NCI-H2196 treated with DMSO at 0.1 percent for 48 hours (cell line): ENCODE measurements around the gene BPIFB6.

Experiments used
- DNase-seq: peaks from one replicate; lab custom pipeline; 2025; ENCODE audit not compliant: unreplicated experiment; lab: John Stamatoyannopoulos, UW

The BPIFB6 gene

GRCh38 chr20:33000802-33001466, 30.5 kb upstream of the BPIFB6 start:
- DNase-seq, result no peak

GRCh38 chr20:33002087-33002808, 29.2 kb upstream of the BPIFB6 start:
- DNase-seq, result no peak

- no peak for DNase-seq
Observed at GRCh38 chr20:33004141-33004751, 27.2 kb upstream of the BPIFB6 start, which contains the start of gene SUN5. SUN5 (minus strand) TSS chr20:33004433; CDS start chr20:33004340, 93 bp downstream.

- DNase-seq, result no peak
Observed at GRCh38 chr20:33005132-33005566, 26.3 kb upstream of the BPIFB6 start.

DNA sequence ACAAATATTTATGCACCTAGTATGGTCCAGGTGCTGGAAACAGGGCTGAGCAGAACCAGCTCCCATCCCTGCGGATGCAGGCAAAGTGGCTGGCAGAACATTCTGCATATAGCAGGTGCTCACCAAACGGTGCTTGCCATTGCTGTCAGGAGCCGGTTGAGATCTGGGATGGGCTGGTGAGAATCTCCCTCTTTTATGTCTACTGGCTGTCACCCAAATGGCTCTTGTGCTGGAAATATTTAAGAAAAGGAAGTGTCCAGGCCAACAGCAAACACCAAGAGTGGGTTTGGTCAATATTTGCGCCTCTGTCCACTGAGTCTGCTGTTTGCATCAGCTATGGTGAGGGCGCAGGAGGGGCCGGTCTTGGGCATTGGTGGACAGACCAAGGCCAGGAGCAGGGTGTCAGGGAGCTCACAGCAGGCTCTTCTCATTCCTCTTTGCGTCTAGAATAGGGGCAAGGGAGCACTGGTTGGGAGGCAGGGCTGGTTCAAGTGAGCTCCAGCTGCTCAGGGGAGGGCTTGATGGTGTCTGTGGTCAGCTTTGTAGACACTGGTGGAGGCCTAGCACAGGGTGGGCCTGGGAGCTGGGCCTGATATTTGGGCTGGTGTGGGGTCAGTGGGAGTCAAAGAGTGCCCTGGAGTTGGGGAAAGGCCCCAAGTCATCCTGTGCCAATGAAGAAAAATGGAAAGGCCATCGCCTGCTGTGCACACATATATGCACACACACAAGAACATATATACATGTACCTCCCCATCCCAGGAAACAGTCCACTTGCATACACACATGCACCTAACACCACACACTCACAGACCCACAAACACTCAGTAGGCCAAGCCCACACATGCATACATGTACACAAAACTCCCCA, 25.3 kb upstream of the BPIFB6 start:
- DNase-seq, result peak; percentile 42

DNA sequence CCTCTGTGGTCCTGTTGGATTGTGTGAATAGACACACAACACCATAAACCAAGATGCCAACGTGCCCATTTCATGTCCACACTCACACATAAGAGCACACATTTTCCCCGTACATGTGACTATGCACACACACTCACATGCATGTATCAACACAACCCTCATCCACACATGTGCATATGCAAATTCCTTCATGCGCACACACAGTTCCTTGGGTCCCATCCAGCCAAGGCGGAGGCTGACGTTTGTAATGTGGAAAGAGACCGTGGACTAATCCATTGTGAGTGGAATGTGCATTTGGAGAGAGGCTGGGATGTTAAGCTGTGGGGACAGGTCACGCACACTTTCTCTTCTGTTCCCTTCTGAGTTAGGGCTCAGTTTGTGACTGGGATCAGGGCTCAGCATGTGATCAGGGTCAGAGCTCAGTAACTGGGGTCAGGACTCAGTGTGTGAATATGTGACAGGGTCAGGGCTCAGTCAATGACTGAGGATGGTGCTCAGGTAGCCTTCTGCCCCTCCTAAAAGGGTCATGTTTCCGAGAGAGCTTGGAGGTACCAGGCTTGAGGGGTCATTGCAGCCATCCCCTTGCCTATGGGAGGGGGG, 24.6 kb upstream of the BPIFB6 start:
- no peak for DNase-seq

DNA sequence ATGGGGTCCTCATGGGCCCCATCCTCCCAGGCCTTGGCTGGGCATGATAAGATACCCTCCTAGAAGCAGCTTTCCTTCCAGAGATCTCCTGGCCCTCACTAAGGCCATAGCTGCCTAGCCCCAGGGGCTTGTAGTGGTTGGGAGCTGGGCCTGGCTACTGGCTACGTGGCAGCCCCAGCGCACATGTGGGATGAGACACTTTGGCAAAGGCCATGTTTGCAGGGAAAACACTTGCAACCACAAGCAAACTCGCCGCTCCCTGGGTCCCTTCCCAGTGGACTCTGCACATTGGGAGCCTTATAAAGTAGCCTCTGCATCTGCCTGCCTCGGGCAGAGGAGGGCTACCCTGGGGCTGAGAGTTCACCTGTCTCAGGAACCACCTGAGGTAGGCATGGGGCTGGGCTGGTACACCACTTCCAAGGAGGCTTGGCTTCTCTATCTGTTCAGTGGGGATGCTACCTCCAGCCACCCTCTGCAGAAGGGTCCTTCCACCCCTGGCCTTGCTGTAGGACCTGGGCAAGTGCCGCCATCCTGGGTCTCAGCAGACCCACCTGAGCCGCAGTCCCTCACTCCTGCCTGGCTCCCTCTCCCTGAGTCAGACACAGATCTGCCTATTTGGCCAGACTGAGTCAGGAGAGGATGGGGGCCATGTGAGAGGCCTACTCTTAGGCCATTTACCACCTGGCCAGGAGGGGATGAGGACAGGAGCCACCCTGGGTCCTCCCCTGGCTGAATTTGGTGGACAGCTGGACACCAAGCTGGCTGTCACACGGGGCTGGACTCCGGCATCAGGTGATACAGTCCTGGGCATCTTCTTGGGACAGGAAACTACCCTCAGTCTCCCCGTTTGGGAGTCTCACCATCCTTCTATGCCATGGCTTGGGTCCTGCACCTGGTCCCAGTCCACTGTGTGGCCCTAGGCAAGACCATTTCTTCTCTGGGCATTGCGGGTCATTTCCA, 23.8 kb upstream of the BPIFB6 start, which contains the start of gene BPIFB2:
BPIFB2 (plus strand) TSS at position 329 of the 960 bp plus-strand sequence. CDS start 871 bp downstream, outside the sequence.
- DNase-seq, result no peak

- DNase-seq, result no peak
Observed at GRCh38 chr20:33008336-33009213, 22.9 kb upstream of the BPIFB6 start.

- DNase-seq, result peak; percentile 77
Observed at GRCh38 chr20:33009214-33010132, 22.0 kb upstream of the BPIFB6 start.

DNA sequence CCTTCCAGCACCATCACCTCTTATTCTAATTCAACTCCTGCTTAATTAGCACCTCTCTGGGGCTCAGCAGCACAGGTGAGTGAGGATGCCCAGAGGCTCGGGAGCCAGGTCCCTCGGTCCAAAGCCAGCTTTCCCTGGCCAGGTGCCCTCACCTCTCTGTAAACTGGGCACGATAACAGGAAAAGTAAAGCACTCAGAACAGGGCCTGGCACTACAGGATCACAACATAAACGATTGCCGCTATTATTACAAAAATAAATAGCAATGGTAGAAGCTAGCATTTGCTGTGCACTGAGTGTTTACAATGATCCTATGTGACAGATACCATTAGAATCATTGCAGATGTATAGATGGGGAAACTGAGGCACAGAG, 21.3 kb upstream of the BPIFB6 start:
- DNase-seq, result no peak

- DNase-seq, result no peak
Observed at GRCh38 chr20:33010674-33011449, 20.6 kb upstream of the BPIFB6 start.

GRCh38 chr20:33012327-33013189, 18.9 kb upstream of the BPIFB6 start:
- DNase-seq, result no peak

DNA sequence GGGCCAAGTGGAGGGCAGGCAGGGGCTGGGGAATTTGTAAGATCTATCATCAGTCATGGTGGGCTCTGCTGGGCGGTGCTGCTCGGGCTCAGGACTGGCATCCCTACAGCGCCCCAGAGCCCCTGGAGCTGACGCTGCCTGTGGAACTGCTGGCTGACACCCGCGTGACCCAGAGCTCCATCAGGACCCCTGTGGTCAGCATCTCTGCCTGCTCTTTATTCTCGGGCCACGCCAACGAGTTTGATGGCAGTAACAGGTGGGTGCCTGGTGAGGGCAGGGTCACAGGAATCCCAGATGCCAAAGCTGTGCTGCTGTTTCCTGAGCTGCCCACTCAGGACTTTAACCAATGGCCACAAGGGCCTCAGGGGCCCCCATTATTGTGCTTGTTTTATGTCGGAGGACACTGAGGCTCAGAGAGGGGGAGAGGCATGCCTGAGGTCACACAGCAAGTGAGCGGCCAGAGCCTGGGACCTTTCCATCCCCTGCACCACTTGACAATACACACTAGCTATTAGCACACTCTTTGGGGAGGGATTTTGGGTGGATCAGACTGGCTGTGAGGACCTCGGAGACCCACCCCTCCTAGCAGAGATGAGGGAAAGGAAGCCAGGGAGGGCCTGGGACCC, 17.6 kb upstream of the BPIFB6 start:
- DNase-seq, result no peak

DNA sequence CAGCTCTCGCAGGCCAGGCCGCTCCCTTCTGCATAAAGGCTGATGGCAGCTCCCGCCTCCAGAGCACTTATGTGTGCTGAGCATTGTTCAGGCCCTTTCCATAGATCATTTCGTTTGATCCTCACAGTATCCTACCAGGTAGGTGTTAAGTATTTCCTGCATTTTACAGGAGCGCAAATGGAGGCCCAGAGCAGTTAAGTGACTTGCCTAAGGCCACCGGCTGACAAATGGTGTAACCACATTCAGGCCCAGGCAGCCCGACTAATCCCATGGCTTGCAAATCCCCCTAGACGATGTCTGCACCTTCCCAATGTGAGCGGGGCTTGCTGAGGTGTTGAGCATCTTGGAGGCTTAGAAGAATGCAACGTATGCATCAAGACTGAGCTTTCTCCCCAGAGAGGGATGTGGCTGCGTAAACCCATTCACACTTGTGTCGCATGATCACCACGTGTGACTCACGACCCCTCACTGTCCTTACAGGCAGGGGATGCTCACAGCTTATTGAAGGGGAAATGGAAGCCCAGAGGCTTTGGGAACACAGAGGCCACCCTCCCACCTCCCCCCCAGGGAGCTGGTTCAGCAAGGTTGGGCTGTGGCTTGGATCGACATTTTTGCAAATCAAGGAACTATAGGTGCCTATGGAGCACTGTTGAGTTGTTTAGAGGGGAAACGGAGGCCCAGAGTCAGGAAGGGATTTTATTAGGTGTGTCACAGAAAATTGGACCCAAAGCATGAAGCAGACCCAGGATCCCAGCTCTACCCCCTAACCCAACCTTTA, 16.9 kb upstream of the BPIFB6 start:
- DNase-seq, result no peak

- DNase-seq, result no peak
Observed at GRCh38 chr20:33015114-33015484, 16.3 kb upstream of the BPIFB6 start.
